ENCODE data around the gene NUF2.
A peak's percentile ranks its signal among the peaks of the same experiment; 100 is the strongest.
"Not testable (repeated sequence)": the region's sequence is repeated elsewhere in the genome, so short reads cannot be mapped to it uniquely, and the experiment has no call there.

NUF2 gene

GRCh38 chr1:163321311-163322305 is at the start of gene NUF2:
TSS of gene NUF2 (plus strand) at chr1:163321954. CDS start at chr1:163326052, 4,098 bp downstream.
- DNase-seq (ENCODE audit: low read depth): peak; percentile 97

- DNase-seq (ENCODE audit: low read depth): no peak
Observed at GRCh38 chr1:163273766-163274441, 47.9 kb upstream of the NUF2 start.

- no peak for DNase-seq (ENCODE audit: low read depth)
Observed at GRCh38 chr1:163275222-163275621, 46.5 kb upstream of the NUF2 start.

GRCh38 chr1:163278602-163279001 is 43.2 kb upstream of the NUF2 start:
- no peak for DNase-seq (ENCODE audit: low read depth)

DNA sequence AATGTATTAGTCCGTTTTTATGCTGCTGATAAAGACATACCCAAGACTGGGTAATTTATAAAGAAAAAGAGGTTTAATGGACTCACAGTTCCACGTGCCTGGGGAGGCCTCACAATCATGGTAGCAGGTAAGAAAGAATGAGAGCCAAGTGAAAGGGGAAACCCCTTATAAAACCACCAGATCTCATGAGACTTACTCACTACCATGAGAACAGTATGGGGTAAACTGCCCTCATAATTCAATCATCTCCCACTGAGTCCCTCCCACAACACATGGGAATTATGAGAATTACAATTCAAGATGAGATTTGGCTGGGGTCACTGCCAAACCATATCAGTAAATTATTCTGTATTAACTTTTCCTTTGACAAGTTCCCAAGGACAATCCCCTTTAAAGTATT is 36.9 kb upstream of the NUF2 start:
- not testable (repeated sequence) for DNase-seq (ENCODE audit: low read depth)

- no peak for DNase-seq (ENCODE audit: low read depth)
Observed at GRCh38 chr1:163290025-163290640, 31.6 kb upstream of the NUF2 start.

DNA sequence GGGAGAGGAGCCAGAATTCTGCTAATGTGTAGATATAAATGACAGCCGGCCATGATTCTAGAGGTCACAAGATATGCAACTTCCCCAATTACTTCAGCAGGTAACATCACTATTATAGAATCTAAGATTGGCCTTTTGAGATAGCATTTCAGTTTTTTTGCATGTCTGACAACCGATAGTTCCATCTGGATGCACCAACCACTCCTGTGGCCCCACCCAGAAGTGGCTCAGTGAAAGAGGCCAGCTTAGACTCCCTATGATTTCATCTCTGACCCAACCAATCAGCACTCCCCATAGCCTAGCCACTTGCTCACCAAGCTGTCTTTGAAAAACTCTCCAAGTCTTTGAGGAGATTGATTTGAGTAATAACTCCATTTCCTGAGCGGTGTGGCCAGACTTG is 30.3 kb upstream of the NUF2 start:
- DNase-seq (ENCODE audit: low read depth): no peak

- DNase-seq (ENCODE audit: low read depth): not testable (repeated sequence)
Observed at GRCh38 chr1:163292153-163292552, 29.6 kb upstream of the NUF2 start.

DNA sequence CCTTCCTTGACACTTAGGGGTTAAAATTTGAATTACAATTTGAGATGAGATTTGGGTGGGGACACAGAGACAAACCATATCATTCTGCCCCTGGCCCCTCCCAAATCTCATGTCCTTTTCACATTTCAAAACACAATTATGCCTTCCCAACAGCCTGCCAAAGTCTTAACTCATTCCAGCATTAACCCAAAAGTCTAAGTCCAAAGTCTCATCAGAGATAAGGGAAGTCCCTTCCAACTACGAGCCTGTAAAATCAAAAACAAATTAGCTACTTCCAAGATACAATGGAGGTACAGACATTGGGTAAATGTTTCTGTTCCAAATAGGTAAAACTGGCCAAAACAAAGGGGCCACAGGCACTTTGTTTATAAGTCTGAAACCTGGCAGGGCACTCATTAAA is 28.3 kb upstream of the NUF2 start:
- not testable (repeated sequence) for DNase-seq (ENCODE audit: low read depth)

DNA sequence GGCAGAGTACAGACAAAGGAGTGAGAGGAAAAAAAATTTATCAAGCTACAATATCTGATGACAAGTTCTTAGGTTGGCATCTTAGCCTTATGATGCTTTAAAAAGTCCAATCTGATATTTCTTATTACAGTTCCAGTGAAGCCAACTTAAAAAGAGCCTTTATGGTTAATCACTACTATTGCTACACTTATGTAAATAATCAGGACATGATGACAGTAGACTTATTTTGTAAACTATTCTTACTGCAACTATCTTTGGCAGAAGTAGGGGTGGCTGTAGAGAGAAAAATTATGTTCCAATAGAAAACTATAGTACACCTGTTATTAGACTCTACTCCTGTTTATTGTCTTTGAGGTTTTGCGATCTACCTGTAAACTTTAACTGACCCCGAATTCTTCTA is 25.8 kb upstream of the NUF2 start:
- no peak for DNase-seq (ENCODE audit: low read depth)

- no peak for DNase-seq (ENCODE audit: low read depth)
Observed at GRCh38 chr1:163296504-163297263, 25.1 kb upstream of the NUF2 start.

DNA sequence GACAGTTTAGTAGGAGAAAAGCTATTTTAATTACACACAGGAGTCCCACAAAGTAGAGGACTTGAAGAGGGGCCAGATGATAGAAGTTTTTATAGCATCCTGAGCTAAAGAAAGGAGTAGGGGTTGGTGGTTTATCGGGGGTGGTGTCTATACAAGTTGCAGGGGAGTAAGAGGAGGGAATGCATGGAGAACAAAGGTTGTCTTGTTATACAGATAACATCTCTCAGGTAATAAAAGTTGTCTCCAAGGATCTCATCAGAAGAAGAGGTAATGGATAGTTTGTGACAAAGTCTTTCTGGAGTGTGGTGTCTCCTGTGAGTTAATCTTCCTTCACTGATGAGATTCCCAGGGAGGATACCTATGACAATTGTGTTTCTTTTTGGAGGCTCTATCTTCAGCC is 23.4 kb upstream of the NUF2 start:
- no peak for DNase-seq (ENCODE audit: low read depth)

GRCh38 chr1:163300568-163300967 is 21.2 kb upstream of the NUF2 start:
- no peak for DNase-seq (ENCODE audit: low read depth)

DNA sequence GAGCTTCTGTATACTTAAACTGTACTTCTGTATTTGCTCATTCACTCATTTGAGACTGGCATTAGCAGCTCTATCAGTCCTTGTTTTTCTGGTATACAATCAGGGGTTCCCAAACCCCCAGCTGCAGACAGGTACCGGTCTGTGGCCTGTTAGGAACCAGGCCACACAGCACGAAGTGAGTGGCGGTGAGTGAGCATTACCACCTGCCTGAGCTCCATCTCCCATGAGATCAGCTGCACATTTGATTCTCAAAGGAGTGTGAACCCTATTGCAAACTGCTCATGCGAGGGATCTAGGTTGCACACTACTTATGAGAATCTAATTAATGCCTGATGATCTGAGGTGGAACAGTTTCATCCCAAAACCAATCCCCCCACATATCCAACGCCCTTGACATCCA is 18.2 kb upstream of the NUF2 start:
- no peak for DNase-seq (ENCODE audit: low read depth)

- DNase-seq (ENCODE audit: low read depth): no peak
Observed at GRCh38 chr1:163305441-163305840, 16.3 kb upstream of the NUF2 start.

DNA sequence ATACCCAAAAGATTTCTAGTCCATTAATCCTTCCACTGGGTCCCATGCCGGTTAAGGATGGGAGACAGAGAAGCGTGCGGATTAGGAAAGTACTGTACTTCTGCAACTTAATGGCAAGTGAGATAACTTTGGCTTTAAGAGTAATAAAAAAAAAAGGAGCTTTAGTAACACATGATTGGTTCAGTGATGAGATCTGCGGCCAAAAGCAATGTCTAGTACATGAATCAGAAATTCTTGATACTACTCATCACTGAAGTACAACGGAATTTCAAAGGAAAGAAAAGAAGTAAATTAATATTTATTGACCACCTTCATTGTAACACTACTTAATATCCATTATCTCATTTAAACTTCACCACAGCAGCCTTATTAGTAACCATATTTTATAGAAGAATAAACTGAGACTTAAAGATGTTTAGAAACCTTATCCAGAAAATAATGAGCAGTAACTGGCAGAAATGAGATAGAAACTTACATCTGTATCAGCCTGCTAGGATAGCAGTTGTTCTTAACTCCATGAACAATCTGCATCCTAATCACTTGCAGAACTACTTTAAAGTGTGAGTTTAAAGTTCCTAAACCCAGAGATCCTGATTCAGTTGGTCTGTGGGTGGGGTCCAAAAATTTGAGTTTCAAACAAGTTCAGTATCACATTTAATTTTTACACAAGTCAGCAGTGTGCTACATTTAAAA is 14.1 kb upstream of the NUF2 start:
- DNase-seq (ENCODE audit: low read depth): peak; percentile 29

GRCh38 chr1:163308811-163309210 is 12.9 kb upstream of the NUF2 start:
- no peak for DNase-seq (ENCODE audit: low read depth)

GRCh38 chr1:163315773-163316374 is 5.9 kb upstream of the NUF2 start:
- DNase-seq (ENCODE audit: low read depth): peak; percentile 14

GRCh38 chr1:163320891-163321290 is 863 bp upstream of the NUF2 start:
- DNase-seq (ENCODE audit: low read depth): no peak

- DNase-seq (ENCODE audit: low read depth): not testable (repeated sequence)
Observed at GRCh38 chr1:163323339-163323738, 1.6 kb downstream of the NUF2 start.

- no peak for DNase-seq (ENCODE audit: low read depth)
Observed at GRCh38 chr1:163331116-163331515, 9.4 kb downstream of the NUF2 start.

All from GM04504 (cell line).